SK-N-SH treated with all-trans-retinoic acid at 6 μM for 48 hours (cell line): ENCODE measurements around the gene XRCC4.

Experiments used
- ATAC-seq: fragments of 200-7000 bp; cut with Tn5 transposase; 3 replicates; pipeline ENCODE4 v1.9.1; 2020; ENCODE audit warnings: mild to moderate bottlenecking, moderate library complexity
- ARNTL ChIP-seq: fragments of 450-650 bp; formaldehyde crosslinking; IDR thresholded peaks from 2 replicates; pipeline ENCODE4 v1.5.0; 2020; ENCODE audit warnings: low read depth, mild to moderate bottlenecking, moderate library complexity, borderline replicate concordance
- CSDC2 ChIP-seq: fragments of 250-450 bp; sonication (Bioruptor Pico); IDR thresholded peaks from 2 replicates; pipeline ENCODE4 v1.5.0; 2020; ENCODE audit warnings: mild to moderate bottlenecking, moderate library complexity
- GLIS3 ChIP-seq: fragments of 250-450 bp; sonication (Bioruptor Pico); IDR thresholded peaks from 2 replicates; pipeline ENCODE4 v1.5.0; 2020; ENCODE audit warnings: mild to moderate bottlenecking, moderate library complexity
- ISL1 ChIP-seq: fragments of 250-450 bp; sonication (Bioruptor Pico); IDR thresholded peaks from 2 replicates; pipeline ENCODE4 v2.1.2; 2022; ENCODE audit warnings: mild to moderate bottlenecking, moderate library complexity
- OSR1 ChIP-seq: fragments of 250-450 bp; sonication (Bioruptor Pico); IDR thresholded peaks from 2 replicates; pipeline ENCODE4 v1.8.0; 2022; ENCODE audit warnings: moderate library complexity, mild to moderate bottlenecking, inconsistent platforms
- PATZ1 ChIP-seq: fragments of 250-450 bp; sonication (Bioruptor Pico); IDR thresholded peaks from 2 replicates; pipeline ENCODE4 v1.8.0; 2020; ENCODE audit warnings: mild to moderate bottlenecking, moderate library complexity, borderline replicate concordance
- PPARA ChIP-seq: fragments of 250-450 bp; sonication (Bioruptor Pico); IDR thresholded peaks from 2 replicates; pipeline ENCODE4 v1.5.0; 2020; ENCODE audit warnings: mild to moderate bottlenecking, borderline replicate concordance
- RARB ChIP-seq: fragments of 250-450 bp; sonication (Bioruptor Pico); IDR thresholded peaks from 2 replicates; pipeline ENCODE4 v1.8.0; 2021; ENCODE audit warnings: mild to moderate bottlenecking, moderate library complexity
- SNAI2 ChIP-seq: fragments of 250-450 bp; sonication (Bioruptor Pico); IDR thresholded peaks from 2 replicates; pipeline ENCODE4 v1.5.0; 2020; ENCODE audit warnings: mild to moderate bottlenecking, moderate library complexity
- TCF4 ChIP-seq: fragments of 250-450 bp; sonication (Bioruptor Pico); IDR thresholded peaks from 2 replicates; pipeline ENCODE4 v1.8.0; 2021; ENCODE audit warnings: mild to moderate bottlenecking, moderate library complexity, borderline replicate concordance
- TOX ChIP-seq: fragments of 250-450 bp; sonication (Bioruptor Pico); IDR thresholded peaks from 2 replicates; pipeline ENCODE4 v1.8.0; 2021; ENCODE audit warnings: mild to moderate bottlenecking, moderate library complexity, borderline replicate concordance
- ZC3H10 ChIP-seq: fragments of 250-450 bp; sonication (Bioruptor Pico); IDR thresholded peaks from 2 replicates; pipeline ENCODE4 v1.5.1; 2021; ENCODE audit warnings: mild to moderate bottlenecking, moderate library complexity
- ZFP30 ChIP-seq: fragments of 450-650 bp; formaldehyde crosslinking; IDR thresholded peaks from 2 replicates; pipeline ENCODE4 v1.5.0; 2022; ENCODE audit warnings: mild to moderate bottlenecking, moderate library complexity
- ZNF565 ChIP-seq: fragments of 450-650 bp; formaldehyde crosslinking; conservative IDR thresholded peaks from 2 replicates; pipeline ENCODE4 v1.5.0; 2020; ENCODE audit warnings: low read depth, mild to moderate bottlenecking, moderate library complexity
- ZNF70 ChIP-seq: fragments of 450-650 bp; formaldehyde crosslinking; IDR thresholded peaks from 2 replicates; pipeline ENCODE4 v1.5.0; 2020; ENCODE audit warnings: mild to moderate bottlenecking, moderate library complexity
- ZNF8 ChIP-seq: fragments of 450-650 bp; formaldehyde crosslinking; IDR thresholded peaks from 2 replicates; pipeline ENCODE4 v1.5.0; 2020; ENCODE audit warnings: mild to moderate bottlenecking, moderate library complexity
- TF ChIP-seq, protein P1 (sequence below): fragments of 250-450 bp; sonication (Bioruptor Pico); IDR thresholded peaks from 2 replicates; pipeline ENCODE4 v1.5.1; 2021; ENCODE audit warnings: mild to moderate bottlenecking, moderate library complexity
- TF ChIP-seq, protein P2 (sequence below): fragments of 250-450 bp; sonication (Bioruptor Pico); IDR thresholded peaks from 2 replicates; pipeline ENCODE4 v1.5.1; 2020; ENCODE audit warnings: low read depth, mild to moderate bottlenecking, moderate library complexity
- TF ChIP-seq, protein P3 (sequence below): fragments of 250-450 bp; sonication (Bioruptor Pico); IDR thresholded peaks from 2 replicates; pipeline ENCODE4 v1.8.0; 2021; ENCODE audit warnings: low read depth, mild to moderate bottlenecking, moderate library complexity, borderline replicate concordance
- TF ChIP-seq, protein P4 (sequence below): fragments of 250-450 bp; sonication (Bioruptor Pico); IDR thresholded peaks from 2 replicates; pipeline ENCODE4 v1.5.0; 2020; ENCODE audit warnings: mild to moderate bottlenecking, moderate library complexity

The XRCC4 gene

GRCh38 chr5:83042507-83042906, 34.8 kb upstream of the XRCC4 start:
- TF ChIP-seq ZC3H10 (CRISPR knock-in tag), result no peak
- no peak for TF ChIP-seq TCF4 (CRISPR knock-in tag)
- TF ChIP-seq ZNF70 (CRISPR knock-in tag), result no peak
- no peak for TF ChIP-seq ZFP30 (CRISPR knock-in tag)
- TF ChIP-seq ZNF8, result no peak
- no peak for TF ChIP-seq CSDC2 (CRISPR knock-in tag)
- no peak for TF ChIP-seq SNAI2
- no peak for TF ChIP-seq ISL1 (CRISPR knock-in tag)
- TF ChIP-seq, all 23 proteins: peak for 0
- no peak for ATAC-seq

- TF ChIP-seq, protein P1, sequence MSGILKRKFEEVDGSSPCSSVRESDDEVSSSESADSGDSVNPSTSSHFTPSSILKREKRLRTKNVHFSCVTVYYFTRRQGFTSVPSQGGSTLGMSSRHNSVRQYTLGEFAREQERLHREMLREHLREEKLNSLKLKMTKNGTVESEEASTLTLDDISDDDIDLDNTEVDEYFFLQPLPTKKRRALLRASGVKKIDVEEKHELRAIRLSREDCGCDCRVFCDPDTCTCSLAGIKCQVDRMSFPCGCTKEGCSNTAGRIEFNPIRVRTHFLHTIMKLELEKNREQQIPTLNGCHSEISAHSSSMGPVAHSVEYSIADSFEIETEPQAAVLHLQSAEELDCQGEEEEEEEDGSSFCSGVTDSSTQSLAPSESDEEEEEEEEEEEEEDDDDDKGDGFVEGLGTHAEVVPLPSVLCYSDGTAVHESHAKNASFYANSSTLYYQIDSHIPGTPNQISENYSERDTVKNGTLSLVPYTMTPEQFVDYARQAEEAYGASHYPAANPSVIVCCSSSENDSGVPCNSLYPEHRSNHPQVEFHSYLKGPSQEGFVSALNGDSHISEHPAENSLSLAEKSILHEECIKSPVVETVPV (CRISPR knock-in tag), result no peak
- TF ChIP-seq GLIS3 (CRISPR knock-in tag) (no peak), SNAI2 (no peak), ISL1 (CRISPR knock-in tag) (no peak), ZNF565 (no peak), ZFP30 (CRISPR knock-in tag) (no peak), ZC3H10 (CRISPR knock-in tag) (no peak), ZNF70 (CRISPR knock-in tag) (no peak)
- ATAC-seq, result no peak
These were observed 32.4 kb upstream of the XRCC4 start for GRCh38 chr5:83044926-83045325.

DNA sequence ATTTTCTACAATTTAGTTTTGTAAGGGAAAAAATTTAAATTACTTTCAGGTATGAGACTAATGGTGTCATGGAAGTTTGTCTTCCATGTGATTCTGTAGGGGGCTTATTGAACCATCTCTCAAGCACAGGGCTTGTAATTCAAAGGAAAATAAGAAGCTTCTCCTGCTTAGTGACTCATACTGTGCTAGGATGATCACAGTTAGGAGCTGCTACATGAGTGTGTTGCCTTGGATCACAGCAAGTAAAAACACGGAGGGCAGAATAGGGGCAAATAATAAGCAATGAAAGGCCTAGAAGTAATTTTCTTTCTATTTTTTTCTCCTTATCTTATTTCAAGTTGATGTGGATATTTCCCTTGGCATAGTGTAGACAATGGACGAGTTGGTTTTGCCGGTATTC, 29.1 kb upstream of the XRCC4 start:
- no peak for ATAC-seq
- TF ChIP-seq ZNF8, result no peak
- TF ChIP-seq TOX (CRISPR knock-in tag), result no peak
- no peak for TF ChIP-seq PATZ1 (CRISPR knock-in tag)
- TF ChIP-seq ZNF565, result no peak
- TF ChIP-seq GLIS3 (CRISPR knock-in tag), result no peak
- TF ChIP-seq, protein P2, sequence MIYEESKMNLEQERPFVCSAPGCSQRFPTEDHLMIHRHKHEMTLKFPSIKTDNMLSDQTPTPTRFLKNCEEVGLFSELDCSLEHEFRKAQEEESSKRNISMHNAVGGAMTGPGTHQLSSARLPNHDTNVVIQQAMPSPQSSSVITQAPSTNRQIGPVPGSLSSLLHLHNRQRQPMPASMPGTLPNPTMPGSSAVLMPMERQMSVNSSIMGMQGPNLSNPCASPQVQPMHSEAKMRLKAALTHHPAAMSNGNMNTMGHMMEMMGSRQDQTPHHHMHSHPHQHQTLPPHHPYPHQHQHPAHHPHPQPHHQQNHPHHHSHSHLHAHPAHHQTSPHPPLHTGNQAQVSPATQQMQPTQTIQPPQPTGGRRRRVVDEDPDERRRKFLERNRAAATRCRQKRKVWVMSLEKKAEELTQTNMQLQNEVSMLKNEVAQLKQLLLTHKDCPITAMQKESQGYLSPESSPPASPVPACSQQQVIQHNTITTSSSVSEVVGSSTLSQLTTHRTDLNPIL (CRISPR knock-in tag), result no peak
- no peak for TF ChIP-seq PPARA (CRISPR knock-in tag)
- TF ChIP-seq SNAI2, result no peak
- TF ChIP-seq ISL1 (CRISPR knock-in tag), result no peak

DNA sequence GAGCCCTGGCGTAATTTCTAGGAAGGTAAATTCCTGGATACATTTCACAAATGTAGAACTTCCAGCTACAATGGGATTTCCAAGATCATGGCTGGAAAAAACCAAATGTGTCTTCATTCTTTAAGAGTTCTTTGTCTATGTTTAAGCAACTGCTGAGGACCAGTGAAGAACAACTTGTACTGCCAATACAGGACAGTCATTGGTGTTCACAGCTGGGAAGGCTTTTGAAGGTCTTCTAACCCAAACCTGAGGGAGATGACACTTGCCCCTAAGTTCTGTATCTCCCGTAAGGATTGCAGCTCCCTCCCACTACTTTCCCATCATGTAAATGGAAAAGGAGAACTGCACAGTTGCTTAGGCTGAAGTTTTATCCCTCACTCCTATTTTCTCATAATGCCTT, 28.5 kb upstream of the XRCC4 start:
- TF ChIP-seq RARB (CRISPR knock-in tag) (no peak), TOX (CRISPR knock-in tag) (no peak)
- TF ChIP-seq, protein P1 (CRISPR knock-in tag), result no peak
- no peak for ATAC-seq

DNA sequence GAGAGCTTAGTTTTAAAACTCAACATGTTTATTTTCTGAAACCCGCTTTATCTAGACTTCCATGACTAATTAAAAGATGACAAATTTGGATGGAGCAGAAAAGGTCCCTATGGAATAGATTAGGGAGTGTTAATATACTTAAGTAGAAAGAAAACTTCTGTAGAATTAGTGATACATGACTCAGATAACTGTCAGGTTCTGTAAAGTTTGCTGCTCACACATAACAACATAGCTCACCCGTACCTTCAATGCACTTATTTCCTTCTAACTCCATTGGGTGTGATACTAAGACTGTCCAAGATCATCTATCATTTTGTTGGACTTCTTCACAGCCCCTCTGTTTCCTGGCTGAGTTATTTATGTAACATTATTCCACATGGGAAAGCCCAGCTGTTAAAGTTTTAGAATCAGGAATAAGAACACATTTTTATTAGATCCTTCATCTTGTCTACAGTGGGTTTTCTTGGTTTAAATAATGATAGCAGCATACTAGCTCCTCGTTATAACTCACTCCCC, 27.9 kb upstream of the XRCC4 start:
- no peak for ATAC-seq
- no peak for TF ChIP-seq PATZ1 (CRISPR knock-in tag)
- no peak for TF ChIP-seq SNAI2
- no peak for TF ChIP-seq RARB (CRISPR knock-in tag)
- no peak for TF ChIP-seq ZFP30 (CRISPR knock-in tag)
- no peak for TF ChIP-seq GLIS3 (CRISPR knock-in tag)
- no peak for TF ChIP-seq ARNTL (CRISPR knock-in tag)
- TF ChIP-seq OSR1 (CRISPR knock-in tag), result no peak
- no peak for TF ChIP-seq PPARA (CRISPR knock-in tag)
- TF ChIP-seq ZNF8, result no peak
- TF ChIP-seq ZC3H10 (CRISPR knock-in tag), result no peak
- TF ChIP-seq, protein P3, sequence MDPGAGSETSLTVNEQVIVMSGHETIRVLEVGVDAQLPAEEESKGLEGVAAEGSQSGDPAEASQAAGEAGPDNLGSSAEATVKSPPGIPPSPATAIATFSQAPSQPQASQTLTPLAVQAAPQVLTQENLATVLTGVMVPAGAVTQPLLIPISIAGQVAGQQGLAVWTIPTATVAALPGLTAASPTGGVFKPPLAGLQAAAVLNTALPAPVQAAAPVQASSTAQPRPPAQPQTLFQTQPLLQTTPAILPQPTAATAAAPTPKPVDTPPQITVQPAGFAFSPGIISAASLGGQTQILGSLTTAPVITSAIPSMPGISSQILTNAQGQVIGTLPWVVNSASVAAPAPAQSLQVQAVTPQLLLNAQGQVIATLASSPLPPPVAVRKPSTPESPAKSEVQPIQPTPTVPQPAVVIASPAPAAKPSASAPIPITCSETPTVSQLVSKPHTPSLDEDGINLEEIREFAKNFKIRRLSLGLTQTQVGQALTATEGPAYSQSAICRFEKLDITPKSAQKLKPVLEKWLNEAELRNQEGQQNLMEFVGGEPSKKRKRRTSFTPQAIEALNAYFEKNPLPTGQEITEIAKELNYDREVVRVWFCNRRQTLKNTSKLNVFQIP (CRISPR knock-in tag), result no peak
- TF ChIP-seq ISL1 (CRISPR knock-in tag), result no peak
- TF ChIP-seq, protein P4, sequence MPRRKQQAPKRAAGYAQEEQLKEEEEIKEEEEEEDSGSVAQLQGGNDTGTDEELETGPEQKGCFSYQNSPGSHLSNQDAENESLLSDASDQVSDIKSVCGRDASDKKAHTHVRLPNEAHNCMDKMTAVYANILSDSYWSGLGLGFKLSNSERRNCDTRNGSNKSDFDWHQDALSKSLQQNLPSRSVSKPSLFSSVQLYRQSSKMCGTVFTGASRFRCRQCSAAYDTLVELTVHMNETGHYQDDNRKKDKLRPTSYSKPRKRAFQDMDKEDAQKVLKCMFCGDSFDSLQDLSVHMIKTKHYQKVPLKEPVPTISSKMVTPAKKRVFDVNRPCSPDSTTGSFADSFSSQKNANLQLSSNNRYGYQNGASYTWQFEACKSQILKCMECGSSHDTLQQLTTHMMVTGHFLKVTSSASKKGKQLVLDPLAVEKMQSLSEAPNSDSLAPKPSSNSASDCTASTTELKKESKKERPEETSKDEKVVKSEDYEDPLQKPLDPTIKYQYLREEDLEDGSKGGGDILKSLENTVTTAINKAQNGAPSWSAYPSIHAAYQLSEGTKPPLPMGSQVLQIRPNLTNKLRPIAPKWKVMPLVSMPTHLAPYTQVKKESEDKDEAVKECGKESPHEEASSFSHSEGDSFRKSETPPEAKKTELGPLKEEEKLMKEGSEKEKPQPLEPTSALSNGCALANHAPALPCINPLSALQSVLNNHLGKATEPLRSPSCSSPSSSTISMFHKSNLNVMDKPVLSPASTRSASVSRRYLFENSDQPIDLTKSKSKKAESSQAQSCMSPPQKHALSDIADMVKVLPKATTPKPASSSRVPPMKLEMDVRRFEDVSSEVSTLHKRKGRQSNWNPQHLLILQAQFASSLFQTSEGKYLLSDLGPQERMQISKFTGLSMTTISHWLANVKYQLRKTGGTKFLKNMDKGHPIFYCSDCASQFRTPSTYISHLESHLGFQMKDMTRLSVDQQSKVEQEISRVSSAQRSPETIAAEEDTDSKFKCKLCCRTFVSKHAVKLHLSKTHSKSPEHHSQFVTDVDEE (CRISPR knock-in tag), result no peak
